Stimulated activated CD8-positive, alpha-beta memory T cell treated with anti-CD3 and anti-CD28 coated beads, Interleukin-15, amount 100 ng/mL, for 48 hours (primary cell): ENCODE measurements around the gene MCFD2.
"Not testable (repeated sequence)": the region's sequence is repeated elsewhere in the genome, so short reads cannot be mapped to it uniquely, and the experiment has no call there.

ENCODE experiments used
- DNase-seq, 2 donors: peaks; one replicate each; pipeline ENCODE4 v3.0.0-alpha.2; 2020; ENCODE audit warnings: low read depth in 2 of 2

The MCFD2 gene

GRCh38 chr2:46902465-46902864, 13.1 kb downstream of the MCFD2 start:
- DNase-seq = no peak

- DNase-seq = no peak
Measured at GRCh38 chr2:46901611-46902010, 14.0 kb downstream of the MCFD2 start.

GRCh38 chr2:46900381-46900780, 15.2 kb downstream of the MCFD2 start:
- no peak for DNase-seq

GRCh38 chr2:46899053-46899452, 16.6 kb downstream of the MCFD2 start:
- DNase-seq = no peak

- no peak for DNase-seq
Measured at GRCh38 chr2:46898024-46898423, 17.6 kb downstream of the MCFD2 start.

- DNase-seq = no peak
Measured at GRCh38 chr2:46893269-46893939, 22.2 kb downstream of the MCFD2 start.

GRCh38 chr2:46891956-46892553, 23.6 kb downstream of the MCFD2 start:
- no peak for DNase-seq

- no peak for DNase-seq
Measured at GRCh38 chr2:46888421-46888952, 27.1 kb downstream of the MCFD2 start.

GRCh38 chr2:46887028-46887885, 28.3 kb downstream of the MCFD2 start:
- no peak for DNase-seq

- DNase-seq = no peak
Measured at GRCh38 chr2:46886268-46887027, 29.2 kb downstream of the MCFD2 start.

- DNase-seq = no peak
Measured at GRCh38 chr2:46885376-46885775, 30.2 kb downstream of the MCFD2 start.

GRCh38 chr2:46879511-46879910, 36.1 kb downstream of the MCFD2 start:
- no peak for DNase-seq

- no peak for DNase-seq
Measured at GRCh38 chr2:46878886-46879285, 36.7 kb downstream of the MCFD2 start.

- no peak for DNase-seq
Measured at GRCh38 chr2:46878240-46878877, 37.2 kb downstream of the MCFD2 start.

- DNase-seq = no peak
Measured at GRCh38 chr2:46877619-46878113, 37.9 kb downstream of the MCFD2 start.

GRCh38 chr2:46876741-46877384, 38.7 kb downstream of the MCFD2 start:
- DNase-seq = no peak

- DNase-seq = not testable (repeated sequence)
Measured at GRCh38 chr2:46875962-46876689, 39.5 kb downstream of the MCFD2 start.

GRCh38 chr2:46875226-46875899, 40.2 kb downstream of the MCFD2 start:
- no peak for DNase-seq

- no peak for DNase-seq
Measured at GRCh38 chr2:46874236-46874929, 41.2 kb downstream of the MCFD2 start.
